ENCODE measurements around the gene TLN1. TPM values are rescaled to one million over a fixed set of nuclear protein-coding genes. Genes with fewer than 3 reads are reported as not detected.
A peak's percentile ranks its signal among the peaks of the same experiment; 100 is the strongest.

The TLN1 gene
- total and polyA plus RNA-seq, 2 of the 8 experiments (the other 6 are each of a cell fraction or from before 2014, with no cell fraction given): 28.1 to 90.1 TPM

GRCh38 chr9:35660966-35661415, 71.0 kb downstream of the TLN1 start:
- Histone ChIP-seq H2BK15ac (ENCODE audit: low read length) (no peak overlapping the region), H3K36me3 (ENCODE audit: control insufficient read depth in 2 of 4, insufficient read depth in 4 of 4, low read length in 3 of 4) (peaks cover 6 to 32% (median 13%) of the 10 kb centered on the region in 4 experiments), H2BK120ac (replicated peaks; ENCODE audit: low read depth, low read length) (no peak overlapping the region), H3K79me1 (ENCODE audit: low read depth, low read length) (peaks cover 2% of the 10 kb centered on the region; the same call in 1 of the 2 replicates), H3K4me3 (ENCODE audit: extremely low read depth in 1 of 4, insufficient read depth in 2 of 4, low read depth in 3 of 4, low read length in 4 of 4) (no peak overlapping the region), H3K27ac (ENCODE audit: low read depth, low read length) (peak overlapping the region; percentile 11; the same call in 1 of the 2 replicates), H2BK12ac (ENCODE audit: low read depth, low read length) (no peak overlapping the region), H3K14ac (ENCODE audit: insufficient read length) (no peak overlapping the region), H3K9me3 (ENCODE audit: insufficient read depth in 2 of 2, low read depth in 1 of 2, low read length in 1 of 2) (no peaks in the 10 kb centered on the region), H2AK5ac (ENCODE audit: low read depth, low read length) (no peak overlapping the region), H3K4ac (replicated peaks; ENCODE audit: insufficient read length, low read depth, low read length) (no peak overlapping the region), H3K4me1 (replicated peaks in 1 of 4; ENCODE audit: control insufficient read depth in 3 of 4, insufficient read depth in 4 of 4, low read length in 3 of 4) (peaks cover 0 to 5% (median 2%) of the 10 kb centered on the region in 4 experiments), H3K23ac (ENCODE audit: insufficient read length) (no peak overlapping the region), H2BK20ac (ENCODE audit: low read length) (no peak overlapping the region), H3K27me3 (replicated peaks in 1 of 4; ENCODE audit: control insufficient read depth in 3 of 4, extremely low read depth in 1 of 4, insufficient read depth in 3 of 4, low read length in 3 of 4) (peaks cover 0 to 5% (median 0%) of the 10 kb centered on the region in 4 experiments; a peak in 1 of 7 replicates), H2AFZ (ENCODE audit: low read length) (no peak overlapping the region), H4K20me1 (replicated peaks in 1 of 2; ENCODE audit: control insufficient read depth in 1 of 2, insufficient read depth in 2 of 2, low read length in 2 of 2) (peaks cover 2 to 6% of the 10 kb centered on the region in 2 experiments), H3K79me2 (ENCODE audit: control insufficient read depth in 1 of 2, insufficient read depth in 2 of 2, low read length in 2 of 2) (no peaks in the 10 kb centered on the region; a peak in 1 of 4 replicates), H3K18ac (ENCODE audit: extremely low read depth, low read length) (no peak overlapping the region), H4K8ac (ENCODE audit: extremely low read depth, insufficient read depth, low read length) (no peak overlapping the region), H4K5ac (ENCODE audit: insufficient read length, low read depth, low read length) (no peak overlapping the region), H3K56ac (replicated peaks; ENCODE audit: insufficient read length, low read depth, low read length) (no peak overlapping the region), H2BK5ac (ENCODE audit: low read depth, low read length) (no peak overlapping the region), H3K4me2 (ENCODE audit: insufficient read depth in 1 of 2, low read depth in 2 of 2, low read length in 2 of 2) (no peak overlapping the region), H3K9ac (replicated peaks in 1 of 4; ENCODE audit: extremely low read depth in 1 of 4, low read depth in 3 of 4, low read length in 3 of 4) (no peak overlapping the region), H4K91ac (replicated peaks; ENCODE audit: insufficient read length, low read length) (no peak overlapping the region), H3K23me2 (ENCODE audit: low read depth, low read length) (peaks cover 13% of the 10 kb centered on the region)
- FAIRE-seq (no peak), DNase-seq (ENCODE audit: low read depth in 1 of 2, low spot score in 2 of 2) (no peak)
- ChIA-PET CTCF (ENCODE audit: partially characterized antibody) (interaction anchor here (0.6 to 15.9 kb wide), 28 partner anchors 9 to 871 kb away, joined by 3 to 347 read pairs (median 6); partner anchors contain the start of genes CA9, CREB3, GBA2 and HINT2), POLR2A (ENCODE audit: partially characterized antibody) (interaction anchor here (0.6 to 7.9 kb wide), 11 partner anchors 10 to 589 kb away, joined by 3 to 84 read pairs (median 5); partner anchors contain the start of genes CA9, CREB3, TLN1 and TPM2)
- 77% methylated on average over 9 of the region's 9 CpGs; no CpG with 5 or more reads in 1 of the 2 experiments for WGBS, 2 experiments (ENCODE audit: extremely low coverage in 1 of 2, insufficient coverage in 1 of 2, insufficient read length in 1 of 2, insufficient replicate concordance in 2 of 2, low coverage in 1 of 2, low lambda C conversion rate in 2 of 2, missing lambda C conversion rate in 1 of 2)
- TF ChIP-seq POLR2A (IDR thresholded peaks at IDR 0.05; ENCODE audit: control extremely low read depth in 1 of 2, low read depth in 2 of 2, low read length in 2 of 2) (no peak), GABPA (IDR thresholded peaks at IDR 0.05; ENCODE audit: borderline replicate concordance, insufficient read depth, low read length) (no peak), TAF7 (optimal IDR thresholded peaks at IDR 0.05; ENCODE audit: borderline replicate concordance, low read depth, low read length) (no peak), NRF1 (IDR thresholded peaks at IDR 0.05; ENCODE audit: low read depth, low read length) (no peak), TCF12 (IDR thresholded peaks at IDR 0.05; ENCODE audit: low read depth, low read length) (no peak), RNF2 (IDR thresholded peaks at IDR 0.05; ENCODE audit: borderline replicate concordance, low read depth, low read length, missing control alignments, poor library complexity, severe bottlenecking) (no peak), KDM5A (IDR thresholded peaks at IDR 0.05; ENCODE audit: low read length) (no peak), TBP (IDR thresholded peaks at IDR 0.05; ENCODE audit: low read depth, low read length) (no peak), CHD1 (IDR thresholded peaks at IDR 0.05; ENCODE audit: low read depth, low read length) (no peak), RAD21 (IDR thresholded peaks at IDR 0.05 in 1 of 2, conservative IDR thresholded peaks at IDR 0.05 in 1 of 2; ENCODE audit: low read depth in 2 of 2, low read length in 2 of 2) (peak; percentile 60 to 61), EZH2 (IDR thresholded peaks at IDR 0.05; ENCODE audit: low read depth, low read length, severe bottlenecking) (no peak)
- TF ChIP-seq, protein P1, sequence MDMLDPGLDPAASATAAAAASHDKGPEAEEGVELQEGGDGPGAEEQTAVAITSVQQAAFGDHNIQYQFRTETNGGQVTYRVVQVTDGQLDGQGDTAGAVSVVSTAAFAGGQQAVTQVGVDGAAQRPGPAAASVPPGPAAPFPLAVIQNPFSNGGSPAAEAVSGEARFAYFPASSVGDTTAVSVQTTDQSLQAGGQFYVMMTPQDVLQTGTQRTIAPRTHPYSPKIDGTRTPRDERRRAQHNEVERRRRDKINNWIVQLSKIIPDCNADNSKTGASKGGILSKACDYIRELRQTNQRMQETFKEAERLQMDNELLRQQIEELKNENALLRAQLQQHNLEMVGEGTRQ (IDR thresholded peaks at IDR 0.05; ENCODE audit: low read length): no peak
